GM19324 (cell line): Measurements from ENCODE around the gene PUS10.
A peak's percentile ranks its signal among the peaks of the same experiment; 100 is the strongest.
"Not testable (repeated sequence)": the region's sequence is repeated elsewhere in the genome, so short reads cannot be mapped to it uniquely, and the experiment has no call there.

Source experiments
- ATAC-seq: cut with Tn5 transposase; IDR thresholded peaks from one replicate; pipeline ENCODE4 v1.9.1; 2021; ENCODE audit warnings: mild to moderate bottlenecking, moderate library complexity; ENCODE audit not compliant: unreplicated experiment, low FRiP score

The PUS10 gene, protein sequence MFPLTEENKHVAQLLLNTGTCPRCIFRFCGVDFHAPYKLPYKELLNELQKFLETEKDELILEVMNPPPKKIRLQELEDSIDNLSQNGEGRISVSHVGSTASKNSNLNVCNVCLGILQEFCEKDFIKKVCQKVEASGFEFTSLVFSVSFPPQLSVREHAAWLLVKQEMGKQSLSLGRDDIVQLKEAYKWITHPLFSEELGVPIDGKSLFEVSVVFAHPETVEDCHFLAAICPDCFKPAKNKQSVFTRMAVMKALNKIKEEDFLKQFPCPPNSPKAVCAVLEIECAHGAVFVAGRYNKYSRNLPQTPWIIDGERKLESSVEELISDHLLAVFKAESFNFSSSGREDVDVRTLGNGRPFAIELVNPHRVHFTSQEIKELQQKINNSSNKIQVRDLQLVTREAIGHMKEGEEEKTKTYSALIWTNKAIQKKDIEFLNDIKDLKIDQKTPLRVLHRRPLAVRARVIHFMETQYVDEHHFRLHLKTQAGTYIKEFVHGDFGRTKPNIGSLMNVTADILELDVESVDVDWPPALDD

DNA sequence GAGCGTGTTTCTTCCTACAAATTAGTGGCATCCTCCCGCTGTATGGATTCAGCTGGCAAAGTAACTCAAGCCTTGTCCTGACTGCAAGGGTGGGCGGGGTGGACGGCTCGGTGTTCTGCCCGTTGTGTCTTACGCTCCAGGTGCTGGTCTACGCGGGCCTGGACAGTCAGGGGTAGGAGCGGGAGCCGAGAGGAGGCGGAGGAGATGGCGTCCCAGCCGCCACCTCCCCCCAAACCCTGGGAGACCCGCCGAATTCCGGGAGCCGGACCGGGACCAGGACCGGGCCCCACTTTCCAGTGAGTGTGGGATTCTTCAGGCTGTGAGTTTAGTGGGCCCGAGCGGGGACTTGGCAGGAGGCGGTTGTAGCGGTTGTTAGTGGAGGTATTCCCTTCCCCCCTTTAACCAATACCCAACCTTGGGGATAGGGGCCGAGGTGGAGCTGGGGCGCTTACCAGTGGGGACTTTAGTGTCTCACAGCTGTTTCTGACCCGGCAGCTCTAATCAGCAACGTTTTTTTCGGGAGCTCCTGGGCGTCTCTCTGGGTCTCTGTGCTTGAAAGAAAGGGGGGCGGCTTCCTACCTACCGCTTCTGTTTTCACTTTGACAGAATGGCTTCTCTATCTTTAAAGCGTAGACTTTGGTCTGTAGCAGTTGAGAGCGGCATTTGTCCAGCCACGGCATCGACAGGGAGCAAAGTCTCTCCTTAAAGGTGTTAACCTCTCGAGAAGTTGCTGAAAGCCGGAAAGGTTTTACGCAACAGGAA, at the start of gene PUS10, which contains the start of gene PEX13:
PUS10 (minus strand) TSS at position 700 of the 762 bp plus-strand sequence. CDS start 6,365 bp downstream, outside the sequence.
PEX13 (plus strand) TSS at position 165 of the 762 bp plus-strand sequence; CDS start at position 205, 40 bp downstream.
- ATAC-seq, result peak; percentile 85

DNA sequence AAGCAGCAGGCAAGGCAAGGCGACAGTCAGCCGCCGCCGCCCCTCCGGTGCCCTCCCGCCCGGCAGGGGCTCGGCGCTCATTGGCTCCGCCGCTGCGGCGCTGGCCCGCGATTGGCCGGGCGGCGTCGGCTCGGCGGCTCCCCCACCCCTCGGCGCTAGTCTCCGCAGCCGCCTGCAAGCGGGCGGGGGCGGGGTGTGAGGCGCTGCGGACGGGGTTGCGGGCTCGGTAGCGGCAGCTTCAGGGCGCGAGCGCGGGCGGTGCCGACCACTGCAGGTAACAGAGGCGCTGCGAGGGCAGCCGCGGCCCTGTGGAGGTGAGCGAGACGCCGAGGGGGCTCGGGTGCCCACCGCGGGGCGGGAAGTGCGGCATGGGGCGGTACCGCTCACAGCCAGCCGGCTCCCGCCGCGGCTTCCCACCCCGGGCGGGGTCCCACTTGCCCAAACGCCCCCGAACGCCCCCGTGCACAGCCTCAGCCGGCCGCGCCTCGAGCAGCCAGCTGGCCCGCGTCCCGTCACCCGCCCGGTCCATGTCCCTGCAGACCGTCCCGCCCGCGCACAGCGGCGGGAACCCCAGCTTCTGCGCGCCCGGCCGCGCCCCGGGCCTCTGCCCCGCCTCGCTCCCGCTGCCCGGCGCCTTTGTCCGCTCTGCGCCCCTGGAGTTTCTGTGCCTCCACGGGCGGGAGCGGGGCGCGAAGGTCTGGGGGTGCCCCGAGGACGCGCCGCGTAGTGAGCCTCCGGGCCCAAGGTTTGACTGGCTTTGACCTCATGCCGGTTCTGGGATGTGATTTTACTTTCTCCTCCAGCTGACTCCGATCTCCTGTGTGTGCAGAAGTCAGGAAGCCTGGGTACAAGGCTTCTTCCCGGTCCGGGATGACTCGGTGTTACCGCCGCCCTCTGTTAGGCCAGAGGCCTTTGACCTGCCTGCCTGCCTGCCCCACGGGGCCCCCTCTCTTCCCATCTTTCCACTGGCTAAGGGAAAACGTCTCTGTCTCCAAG, 48.0 kb upstream of the PUS10 start, which contains the start of gene SANBR:
SANBR (plus strand) TSS at position 158 of the 996 bp plus-strand sequence. CDS start 4,480 bp downstream, outside the sequence.
- ATAC-seq, result peak; percentile 95

GRCh38 chr2:61059382-61059781, 41.3 kb upstream of the PUS10 start:
- no peak for ATAC-seq

- ATAC-seq, result no peak
Observed at GRCh38 chr2:61057562-61057961, 39.5 kb upstream of the PUS10 start.

GRCh38 chr2:61055557-61055956, 37.5 kb upstream of the PUS10 start:
- no peak for ATAC-seq

DNA sequence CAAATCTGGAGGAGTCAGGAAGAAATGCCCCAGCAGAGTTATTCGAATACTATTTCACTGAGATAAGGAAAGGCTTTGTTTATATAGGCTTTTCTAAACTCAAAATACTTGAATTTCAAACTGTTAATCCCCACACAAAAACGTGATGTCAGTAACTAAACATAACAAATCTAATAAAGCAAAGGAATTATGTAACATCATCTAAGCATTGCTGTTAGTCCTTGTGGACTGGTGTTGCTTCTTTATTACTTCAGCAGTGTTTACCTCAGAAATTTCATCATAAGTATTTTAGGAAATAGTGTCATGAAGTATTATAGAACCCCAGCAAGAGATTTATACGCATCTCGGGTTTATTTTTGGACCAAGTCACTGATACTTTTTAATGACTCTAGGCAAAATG, 27.9 kb upstream of the PUS10 start:
- ATAC-seq, result no peak

DNA sequence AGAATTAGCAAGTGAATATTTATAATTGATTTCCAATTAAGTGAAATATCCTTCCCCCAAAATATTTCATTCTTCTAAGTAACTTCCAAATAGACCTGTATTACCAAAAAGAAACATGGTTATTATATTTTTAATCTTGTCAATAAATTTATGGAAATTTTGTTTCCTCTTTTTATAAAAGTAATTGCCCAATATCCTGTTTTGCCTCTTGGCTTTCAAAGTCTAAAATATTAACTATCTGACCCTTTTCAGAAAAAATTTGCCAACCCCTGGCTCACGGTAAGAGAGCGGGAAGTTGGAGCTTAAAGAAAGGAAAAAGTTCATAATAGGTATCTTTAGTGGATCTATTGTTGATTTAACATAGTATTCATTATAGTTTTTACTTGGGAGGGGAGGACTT, 27.2 kb upstream of the PUS10 start:
- ATAC-seq, result no peak

DNA sequence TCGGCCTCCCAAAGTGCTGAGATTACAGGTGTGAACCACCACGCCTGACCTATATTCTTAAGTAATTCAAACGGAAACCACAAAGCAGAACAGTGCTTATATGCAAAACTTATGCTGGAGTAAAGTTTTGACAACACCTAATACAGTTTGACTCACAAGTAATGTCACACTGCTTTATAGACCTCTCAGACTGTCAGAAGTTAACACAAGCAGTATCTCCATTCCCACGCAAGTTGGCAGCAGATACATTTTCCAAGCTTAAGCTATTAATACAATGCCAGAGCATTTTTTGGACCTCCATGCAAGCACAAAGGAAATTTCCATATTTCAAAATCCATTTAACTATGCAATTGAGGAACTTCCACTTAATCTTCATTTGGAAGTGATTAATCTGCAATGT, 26.6 kb upstream of the PUS10 start:
- ATAC-seq, result no peak

DNA sequence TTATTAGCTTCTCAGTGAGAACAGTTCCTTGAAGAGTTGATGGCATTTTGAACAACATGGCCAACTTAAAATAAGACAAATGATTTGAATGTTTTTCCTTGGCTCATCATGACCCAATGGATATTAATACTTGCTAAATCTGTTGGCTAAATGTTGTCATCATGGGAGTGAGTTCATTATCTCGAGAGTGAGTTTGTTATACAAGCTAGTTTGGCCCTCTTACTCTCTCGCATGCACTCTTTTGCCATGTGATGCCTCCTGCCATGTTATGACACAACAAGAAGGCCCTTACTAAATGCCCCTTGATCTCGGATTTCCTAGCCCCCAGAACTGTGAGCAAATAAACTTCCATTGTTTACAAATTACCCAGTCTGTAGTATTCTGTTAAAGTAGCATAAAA, 24.8 kb upstream of the PUS10 start:
- ATAC-seq, result no peak

DNA sequence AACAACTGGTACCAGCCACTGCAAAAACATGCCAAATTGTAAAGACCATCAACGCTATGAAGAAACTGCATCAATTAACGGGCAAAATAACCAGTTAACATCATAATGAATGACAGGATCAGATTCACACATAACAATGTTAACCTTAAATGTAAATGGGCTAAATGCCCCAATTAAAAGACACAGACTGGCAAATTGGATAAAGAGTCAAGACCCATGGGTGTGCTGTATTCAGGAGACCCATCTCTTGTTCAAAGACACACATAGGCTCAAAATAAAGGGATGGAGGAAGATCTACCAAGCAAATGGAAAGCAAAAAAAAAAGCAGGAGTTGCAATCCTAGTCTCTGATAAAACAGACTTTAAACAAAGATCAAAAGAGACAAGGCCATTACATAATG, 18.6 kb upstream of the PUS10 start:
- not testable (repeated sequence) for ATAC-seq

GRCh38 chr2:61034592-61034991, 16.5 kb upstream of the PUS10 start:
- ATAC-seq, result not testable (repeated sequence)

DNA sequence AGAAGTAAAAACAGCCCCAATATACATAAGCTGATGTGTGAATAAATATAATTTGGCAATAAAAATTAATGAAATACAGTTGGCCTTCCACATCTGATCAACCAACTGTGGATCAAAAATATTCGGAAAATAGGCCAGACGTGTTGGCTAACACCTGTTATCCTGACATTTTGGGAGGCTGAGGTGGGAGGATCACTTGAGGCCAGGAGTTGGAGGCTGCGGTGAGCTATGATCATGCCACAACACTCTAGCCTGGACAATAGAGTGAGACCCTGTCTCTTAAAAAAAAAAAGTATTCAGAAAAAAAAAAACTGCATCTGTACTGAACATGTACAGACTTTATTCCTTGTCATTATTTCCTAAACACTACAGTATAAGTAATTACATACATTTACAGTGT, 11.5 kb upstream of the PUS10 start:
- no peak for ATAC-seq

DNA sequence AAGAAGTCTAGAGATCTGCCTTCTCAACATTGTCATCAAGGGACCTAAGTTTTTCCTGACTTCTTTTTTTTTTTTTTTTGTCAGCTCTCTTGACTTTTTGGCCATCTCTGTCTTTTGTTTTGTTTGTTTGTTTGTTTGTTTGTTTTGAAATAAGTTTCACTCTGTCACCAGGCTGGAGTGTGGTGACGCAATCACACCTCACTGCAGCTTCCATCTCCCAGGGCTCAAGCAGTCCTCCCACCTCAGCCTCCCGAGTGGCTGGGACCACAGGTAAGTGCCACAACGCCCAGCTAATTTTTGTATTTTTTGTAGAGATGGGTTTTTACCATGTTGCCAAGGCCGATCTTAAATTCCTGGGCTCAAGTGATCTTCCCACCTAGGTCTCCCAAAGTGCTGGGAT, 5.6 kb upstream of the PUS10 start:
- ATAC-seq, result no peak

GRCh38 chr2:61021228-61021660, 3.2 kb upstream of the PUS10 start:
- ATAC-seq, result no peak

GRCh38 chr2:61018798-61019197, 743 bp upstream of the PUS10 start:
- no peak for ATAC-seq

DNA sequence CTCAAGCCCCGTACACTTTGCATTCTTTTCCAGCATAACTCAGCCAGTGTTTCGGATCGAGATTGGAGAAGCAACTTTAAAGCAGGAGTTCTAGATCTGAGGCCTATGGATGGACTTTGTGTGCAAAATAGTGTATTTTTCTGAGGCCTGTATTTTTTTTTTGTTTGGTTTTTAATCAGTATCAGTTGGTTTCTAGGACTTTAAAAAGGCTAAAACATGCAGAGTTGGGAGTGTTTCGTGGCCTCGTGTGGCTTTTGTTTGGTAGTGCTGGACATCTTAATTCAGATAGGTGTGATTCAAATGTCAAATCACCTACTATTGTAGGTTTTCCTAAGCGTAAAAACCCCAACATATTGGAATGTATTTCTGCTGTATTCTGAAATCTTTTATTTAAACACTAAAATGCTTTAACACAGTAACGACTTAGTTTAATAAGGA, 282 bp upstream of the PUS10 start:
- ATAC-seq, result no peak

DNA sequence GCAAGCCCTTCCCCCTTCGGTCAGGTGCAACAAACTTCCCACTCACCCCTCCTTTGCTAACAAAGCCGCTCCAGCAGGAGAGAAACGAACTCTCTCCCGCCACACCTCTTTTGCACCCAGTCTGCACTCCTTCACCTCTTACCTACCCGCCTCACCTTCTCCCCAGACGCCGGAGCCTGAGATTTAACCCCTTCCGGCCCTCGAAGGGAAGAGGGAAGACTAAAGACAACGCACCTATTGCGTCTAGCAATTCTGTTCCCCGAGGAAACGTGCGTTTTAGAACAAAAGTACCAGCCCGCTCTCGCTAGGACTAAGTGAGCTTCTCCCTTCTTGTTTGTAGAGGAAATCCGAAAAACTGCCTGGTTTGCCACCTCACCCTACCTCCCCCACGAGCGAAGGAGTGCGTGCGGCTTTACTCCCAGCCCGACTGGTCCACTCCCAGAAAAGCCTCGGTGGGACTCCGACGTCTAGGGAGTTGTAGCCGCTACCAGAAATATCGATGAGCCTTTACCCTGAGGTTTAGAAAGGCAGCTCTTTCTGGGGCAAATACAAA, 976 bp downstream of the PUS10 start:
- ATAC-seq, result peak; percentile 69

DNA sequence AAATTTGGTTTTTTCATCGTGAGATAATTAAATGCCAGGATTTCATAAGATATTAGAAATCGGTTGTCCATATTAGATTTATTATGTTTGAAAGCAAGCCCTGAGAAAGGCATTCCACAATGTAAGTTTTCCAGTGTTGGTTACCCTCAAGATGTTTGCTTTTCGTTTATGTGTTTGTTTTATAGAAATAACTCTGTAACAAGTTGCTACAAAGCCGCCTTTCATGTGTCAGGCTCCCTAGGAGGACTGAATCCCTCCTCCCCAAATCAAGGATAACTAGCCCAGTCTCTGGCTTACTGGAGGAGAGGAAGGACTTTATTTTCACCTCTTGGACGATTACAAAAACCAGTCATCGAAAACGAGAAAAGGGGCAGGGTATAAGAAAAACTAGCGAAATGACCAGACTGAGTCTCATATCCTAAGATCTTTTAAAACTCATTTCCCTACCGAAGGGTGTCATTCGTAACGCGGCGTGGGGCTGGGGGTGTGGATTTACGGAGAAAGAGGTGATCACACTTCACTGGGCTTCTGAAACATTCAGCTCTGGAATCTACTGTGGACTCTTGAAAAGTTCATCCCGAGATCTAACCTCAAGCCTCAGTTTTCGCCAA, 1.6 kb downstream of the PUS10 start:
- peak; percentile 8 for ATAC-seq

DNA sequence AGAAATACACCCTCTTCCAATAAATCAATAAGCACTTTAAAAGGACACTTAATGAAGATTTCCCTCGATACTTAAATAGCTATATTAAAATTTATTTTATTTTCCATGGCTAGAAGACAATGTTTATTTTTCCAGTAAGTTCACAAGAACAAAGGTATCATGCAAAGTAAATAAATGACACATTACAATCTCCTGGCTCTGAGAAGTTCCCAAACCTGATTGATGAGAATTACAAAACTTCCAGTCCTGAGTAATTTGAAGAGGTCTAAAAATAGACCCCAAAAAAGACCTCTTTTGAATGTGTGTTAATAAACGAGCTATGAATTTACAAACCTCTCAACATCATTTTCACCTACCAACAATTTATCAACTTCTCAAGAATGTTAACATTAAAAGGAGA, 2.1 kb downstream of the PUS10 start:
- ATAC-seq, result no peak
